NCI-H226 (cell line): ENCODE results near the gene SLC25A10.
"Not testable (repeated sequence)": the region's sequence is repeated elsewhere in the genome, so short reads cannot be mapped to it uniquely, and the experiment has no call there.

Experiments
- DNase-seq: peaks from one replicate; pipeline ENCODE4 v3.0.0-alpha.2; 2015

Gene SLC25A10

DNA sequence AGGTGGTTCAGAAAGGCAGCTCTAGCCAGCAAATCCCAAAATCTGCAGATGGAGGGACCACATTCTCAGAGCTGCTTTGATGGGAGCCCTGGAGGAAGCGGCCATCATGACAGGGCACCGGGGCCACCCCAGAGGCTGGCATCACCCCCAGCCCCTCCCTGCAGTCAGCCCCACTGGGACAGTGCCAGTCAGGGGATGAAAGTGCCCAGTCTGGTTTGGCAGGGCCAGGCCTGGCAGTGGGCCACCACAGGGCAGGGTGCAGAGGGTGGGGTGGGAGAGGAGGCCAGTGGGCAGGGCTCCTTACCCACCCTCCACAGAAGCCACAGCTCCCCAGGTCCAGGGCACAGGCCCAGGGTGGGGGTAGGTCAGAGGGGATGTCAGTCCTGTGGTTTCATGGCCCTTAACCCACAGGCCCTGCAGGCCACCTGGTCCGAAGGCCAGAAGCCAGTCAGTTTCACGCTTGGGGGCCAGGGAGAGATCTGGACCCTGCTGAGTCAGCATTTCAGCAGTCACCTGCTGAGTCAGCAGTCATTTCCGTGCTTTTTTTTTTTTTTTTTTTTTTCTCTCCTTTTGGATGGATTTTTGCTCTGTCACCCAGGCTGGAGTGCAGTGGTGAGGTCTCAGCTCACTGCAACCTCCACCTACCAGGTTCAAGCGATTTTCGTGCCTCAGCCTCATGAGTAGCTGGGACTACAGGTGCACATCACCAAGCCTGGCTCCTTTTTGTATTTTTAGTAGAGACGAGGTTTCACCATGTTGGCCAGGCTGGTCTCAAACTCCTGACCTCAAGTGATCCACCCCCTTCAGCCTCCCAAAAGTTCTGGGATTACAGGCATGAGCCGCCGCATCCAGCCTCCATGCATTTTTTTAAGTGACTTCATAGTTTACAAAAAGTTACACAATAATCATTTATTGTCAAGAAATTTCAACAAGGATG, 10.4 kb downstream of the SLC25A10 start:
- no peak for DNase-seq

- no peak for DNase-seq
Observed at GRCh38 chr17:81723651-81724209, 11.6 kb downstream of the SLC25A10 start.

DNA sequence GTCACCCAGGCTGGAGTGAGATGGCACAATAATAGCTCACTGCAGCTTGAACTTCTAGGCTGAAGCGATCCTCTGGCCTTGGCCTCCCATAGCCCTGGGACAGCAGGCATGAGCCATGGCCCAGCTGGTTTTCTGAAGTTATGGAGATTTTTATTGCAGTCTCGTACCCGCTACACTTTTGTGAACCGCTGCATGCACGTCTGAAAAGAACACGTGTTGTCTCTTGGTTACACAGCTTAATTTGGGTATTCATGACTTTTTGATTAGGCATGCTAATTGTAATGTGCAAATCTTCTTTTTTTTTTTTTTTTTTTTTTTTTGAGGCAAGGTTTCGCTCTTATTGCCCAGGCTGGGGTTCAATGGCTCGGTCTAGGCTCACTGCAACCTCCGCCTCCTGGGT, 13.4 kb downstream of the SLC25A10 start:
- DNase-seq: no peak

DNA sequence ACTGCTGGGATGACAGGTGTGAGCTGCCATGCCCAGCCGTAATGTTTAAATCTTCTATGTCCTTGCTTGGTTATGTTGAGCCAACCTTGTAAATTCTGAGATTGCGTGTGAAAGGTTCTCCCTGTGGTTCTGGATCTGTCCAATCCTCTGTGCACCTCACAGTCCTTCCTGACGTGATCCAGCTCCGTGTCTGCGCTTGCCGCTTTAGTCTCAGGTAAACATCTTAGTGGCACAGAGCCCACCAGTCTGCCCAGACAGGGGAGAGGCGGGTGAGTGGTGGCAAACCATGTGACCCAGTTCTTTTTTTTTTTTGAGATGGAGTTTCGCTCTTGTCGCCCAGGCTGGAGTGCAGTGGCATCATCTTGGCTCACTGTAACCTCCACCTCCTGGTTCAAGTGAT, 13.9 kb downstream of the SLC25A10 start:
- DNase-seq: no peak

DNA sequence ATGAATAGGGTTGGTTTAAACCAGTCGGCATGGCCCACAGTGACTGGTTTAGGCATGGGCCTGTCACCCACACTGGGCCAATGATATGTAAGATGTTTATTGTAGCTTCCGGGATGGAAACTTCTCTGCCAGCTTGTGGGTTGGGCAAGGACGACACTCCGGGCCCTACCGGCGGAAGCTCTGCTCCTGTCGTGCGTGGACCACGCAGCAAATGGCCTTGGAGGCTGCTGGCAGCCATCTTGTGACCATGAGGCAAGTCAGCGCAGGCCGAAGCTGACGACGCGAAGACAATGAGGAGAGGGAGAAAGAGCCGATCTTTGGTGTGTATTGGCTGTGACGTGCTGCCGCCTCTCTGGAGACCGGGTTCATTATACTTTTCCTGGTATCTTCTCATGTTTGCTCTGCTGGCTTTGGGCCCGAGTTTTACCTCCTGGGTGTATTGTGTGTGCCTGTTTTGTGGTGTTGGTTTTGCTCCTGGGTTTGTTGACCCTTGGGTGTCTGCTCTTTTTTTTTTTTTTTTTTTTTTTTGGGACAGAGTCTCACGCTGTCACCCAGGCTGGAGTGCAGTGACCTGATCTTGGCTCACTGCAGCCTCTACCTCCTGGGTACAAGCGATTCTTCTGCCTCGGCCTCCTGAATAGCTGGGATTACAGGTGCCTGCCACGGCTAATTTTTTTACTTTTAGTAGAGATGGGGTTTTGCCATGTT, 15.4 kb downstream of the SLC25A10 start:
- no peak for DNase-seq

DNA sequence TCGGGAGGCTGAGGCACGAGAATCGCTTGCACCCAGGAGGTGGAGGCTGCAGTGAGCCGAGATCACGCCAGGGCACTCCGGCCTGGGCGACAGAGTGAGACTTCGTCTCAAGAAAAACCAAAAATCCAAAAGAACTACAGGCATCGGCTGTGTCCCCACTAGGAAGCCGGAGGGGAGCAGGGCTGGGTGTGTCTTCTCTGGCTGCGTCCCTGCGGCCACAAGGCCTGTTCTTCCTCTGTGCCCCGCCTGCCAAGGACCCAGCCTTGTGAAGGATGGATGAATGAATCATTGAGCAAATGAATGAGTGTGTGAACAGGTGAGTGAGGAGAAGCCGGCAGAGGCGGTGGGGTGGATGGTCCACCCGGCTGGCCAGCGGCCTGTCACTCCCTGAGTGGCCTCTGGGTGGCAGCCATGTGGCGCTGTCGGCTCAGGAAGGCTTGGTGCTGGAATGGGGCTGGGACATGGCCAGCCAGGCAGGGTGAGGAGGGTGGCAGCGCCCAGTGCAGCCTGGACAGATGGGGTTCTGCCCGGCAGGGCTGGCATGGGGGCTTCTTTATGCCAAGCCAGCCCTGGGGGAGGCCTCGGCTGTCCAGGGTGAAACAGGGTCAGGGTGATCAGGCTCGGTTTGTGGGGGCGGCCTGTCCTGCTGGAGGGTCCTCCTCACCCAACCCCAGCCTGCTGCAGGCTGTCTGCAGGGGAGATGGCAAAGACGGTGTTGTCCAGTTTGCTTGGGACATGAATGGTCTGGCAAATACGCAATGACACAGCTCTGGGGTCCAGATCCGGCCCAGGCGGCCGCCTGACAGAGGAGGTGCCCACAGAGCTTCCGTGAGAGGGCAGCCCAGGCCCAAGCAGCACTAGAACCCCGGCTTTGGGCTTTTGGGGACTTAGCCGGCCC, 21.7 kb downstream of the SLC25A10 start:
- peak; percentile 51 for DNase-seq

DNA sequence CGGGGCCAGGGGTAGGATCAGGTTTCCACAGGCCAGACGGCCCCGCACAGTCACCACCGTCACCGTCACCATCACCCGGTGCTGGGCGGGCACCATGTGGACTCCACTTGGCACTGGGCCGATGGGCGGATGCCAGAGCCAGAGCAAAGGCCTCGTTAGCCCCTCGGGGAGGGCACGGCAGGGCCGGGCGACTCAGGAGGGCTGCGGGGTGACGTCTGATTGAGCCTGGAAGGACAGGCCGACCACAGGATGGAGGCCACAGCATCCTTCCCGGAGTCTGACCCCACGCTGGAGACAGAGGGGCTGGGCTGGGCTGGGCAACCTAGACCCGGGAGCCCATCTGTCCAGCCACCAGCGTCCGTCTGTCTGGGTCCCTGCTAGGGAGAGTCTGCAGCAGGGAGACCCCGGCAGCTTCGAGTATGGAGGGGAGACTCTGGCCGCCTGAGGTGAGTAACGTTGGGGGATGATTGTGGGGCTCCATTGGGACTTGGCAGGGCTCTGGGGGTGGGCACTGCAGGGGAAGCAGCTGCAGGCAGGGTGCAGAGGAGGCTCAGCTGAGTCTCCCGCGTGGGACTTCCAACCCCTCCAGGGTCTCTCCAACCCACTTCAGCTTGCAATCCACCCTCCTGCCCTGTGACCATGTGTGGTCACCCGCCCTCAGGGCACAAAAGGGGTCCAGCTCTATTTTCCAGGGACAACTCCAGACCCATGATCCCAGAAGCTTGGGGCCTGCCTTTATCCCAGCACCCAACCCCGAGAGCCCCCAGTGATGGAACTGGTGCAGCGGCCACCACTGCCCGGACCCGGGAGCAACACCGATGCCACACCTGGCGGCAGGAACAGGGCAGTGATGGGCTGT, 22.6 kb downstream of the SLC25A10 start:
- no peak for DNase-seq

GRCh38 chr17:81735264-81736102, 23.4 kb downstream of the SLC25A10 start:
- peak; percentile 22 for DNase-seq

GRCh38 chr17:81737947-81738800, 26.1 kb downstream of the SLC25A10 start:
- DNase-seq: no peak

DNA sequence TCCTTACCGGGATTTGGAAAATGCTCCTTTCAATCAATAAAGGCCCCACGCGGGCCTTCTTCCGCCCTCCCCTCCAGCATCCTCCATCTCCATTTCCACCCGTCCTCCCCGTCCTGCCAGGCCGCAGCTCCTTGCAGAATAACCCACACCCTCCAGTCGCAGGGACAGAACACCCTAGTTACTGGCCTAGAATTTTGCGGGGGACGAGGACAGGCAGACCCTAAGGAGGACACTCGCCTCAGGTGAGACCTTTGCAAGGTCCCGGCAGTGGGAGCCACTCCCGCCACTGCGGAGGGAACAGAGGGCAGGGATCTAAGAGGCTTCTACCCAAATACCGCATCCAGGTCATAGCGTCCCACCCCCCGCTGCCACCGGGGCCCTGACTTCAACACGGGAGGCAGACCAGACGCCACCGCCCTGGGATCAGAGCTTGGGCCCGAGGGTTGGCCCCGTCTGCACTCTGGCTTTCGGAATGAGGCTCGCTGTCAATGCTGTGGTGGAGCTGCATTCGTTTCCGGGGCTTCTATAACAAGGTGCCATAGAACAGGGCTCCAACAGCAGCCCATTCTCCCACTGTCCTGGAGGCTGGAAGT, 26.8 kb downstream of the SLC25A10 start:
- no peak for DNase-seq

DNA sequence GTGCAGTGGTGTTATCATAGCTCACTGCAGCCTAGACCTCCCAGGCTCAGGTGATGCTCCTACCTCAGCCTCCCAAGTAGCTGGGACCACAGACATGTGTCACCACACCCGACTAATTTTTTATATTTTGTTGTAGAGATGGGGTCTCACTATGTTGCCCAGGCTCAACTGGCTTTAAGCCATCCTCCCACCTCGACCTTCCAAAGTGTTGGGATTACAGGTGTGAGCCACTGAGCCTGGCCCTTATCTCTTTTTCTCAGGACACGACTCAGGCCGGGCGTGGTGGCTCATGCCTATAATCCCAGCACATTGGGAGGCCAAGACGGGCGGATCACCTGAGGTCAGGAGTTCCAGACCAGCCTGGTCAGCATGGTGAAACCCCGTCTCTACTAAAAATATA, 27.5 kb downstream of the SLC25A10 start:
- DNase-seq: not testable (repeated sequence)

DNA sequence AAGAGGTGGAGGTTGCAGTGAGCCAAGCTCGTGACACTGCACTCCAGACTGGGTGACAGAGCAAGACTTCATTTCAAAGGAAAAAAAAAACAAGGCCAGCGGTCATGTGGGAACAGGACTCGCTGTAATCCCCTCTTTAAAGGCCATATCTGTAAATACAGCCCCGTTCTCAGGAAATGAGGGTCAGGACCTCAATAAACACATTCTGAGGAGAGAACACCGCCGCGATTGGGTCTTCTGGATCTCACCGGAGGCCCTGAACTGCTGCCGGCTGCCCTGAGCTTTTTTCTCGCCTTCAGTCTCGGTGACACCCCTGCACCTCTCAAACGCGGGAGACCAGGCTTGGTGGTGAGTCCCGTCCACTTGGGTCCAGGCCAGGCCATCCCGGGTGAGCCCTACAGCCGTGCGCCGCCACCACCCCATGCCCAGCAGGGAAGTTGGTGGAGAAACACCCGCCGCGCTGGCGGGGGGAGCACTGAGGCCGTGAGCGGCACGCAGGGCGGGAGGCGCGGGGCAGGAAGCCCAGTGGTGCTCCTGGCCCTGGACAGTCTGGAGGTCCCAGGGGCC, 28.4 kb downstream of the SLC25A10 start:
- no peak for DNase-seq

DNA sequence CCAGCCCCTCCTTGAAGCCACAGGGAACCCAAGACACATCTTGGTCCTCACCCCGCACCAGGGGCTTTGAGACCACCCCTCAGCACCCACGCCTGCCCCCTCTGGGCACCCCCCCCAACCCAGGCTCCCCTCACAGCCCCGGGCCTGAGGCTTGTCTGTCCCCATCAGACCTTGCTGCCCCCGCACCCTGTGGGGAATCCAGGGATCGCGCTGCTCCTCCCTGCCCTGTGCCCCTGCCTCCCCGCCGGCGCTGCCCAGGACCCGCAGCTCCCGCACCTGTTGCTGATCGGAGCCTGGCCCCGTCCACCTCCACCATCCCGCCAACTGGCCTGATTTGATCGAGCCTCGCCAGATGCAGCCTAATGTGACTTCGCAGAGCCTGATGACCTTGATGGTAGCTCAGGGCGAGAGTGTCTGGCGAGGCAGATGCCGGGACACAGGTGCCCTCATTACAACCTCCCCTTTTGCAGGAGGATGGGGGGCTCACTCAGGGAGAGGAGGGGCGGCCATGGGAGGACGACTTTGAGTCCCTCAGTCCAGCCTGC, 29.0 kb downstream of the SLC25A10 start:
- no peak for DNase-seq

GRCh38 chr17:81741594-81742452, 29.7 kb downstream of the SLC25A10 start:
- no peak for DNase-seq
